ENCODE measurements around the gene RAB4B.
"Not testable (repeated sequence)": the region's sequence is repeated elsewhere in the genome, so short reads cannot be mapped to it uniquely, and the experiment has no call there.

RAB4B gene

DNA sequence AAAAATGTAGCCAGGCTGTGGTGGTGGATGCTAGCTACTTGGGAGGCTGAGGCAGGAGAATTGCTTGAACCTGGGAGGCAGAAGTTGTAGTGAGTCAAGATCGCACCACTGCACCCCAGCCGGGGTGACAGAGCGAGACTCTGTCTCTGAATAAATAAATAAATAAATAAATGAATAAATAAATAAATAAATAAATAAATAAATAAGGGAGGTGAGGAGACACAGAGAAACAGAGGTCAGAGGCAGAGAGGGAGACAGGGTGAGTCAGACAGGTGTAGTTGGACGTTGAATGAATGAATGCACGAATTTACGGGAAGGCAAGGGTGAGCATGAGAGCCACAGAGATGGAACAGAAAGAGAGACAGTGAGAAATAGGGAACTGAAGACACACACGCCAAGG, 3.1 kb downstream of the RAB4B start:
- no peak for DNase-seq

DNA sequence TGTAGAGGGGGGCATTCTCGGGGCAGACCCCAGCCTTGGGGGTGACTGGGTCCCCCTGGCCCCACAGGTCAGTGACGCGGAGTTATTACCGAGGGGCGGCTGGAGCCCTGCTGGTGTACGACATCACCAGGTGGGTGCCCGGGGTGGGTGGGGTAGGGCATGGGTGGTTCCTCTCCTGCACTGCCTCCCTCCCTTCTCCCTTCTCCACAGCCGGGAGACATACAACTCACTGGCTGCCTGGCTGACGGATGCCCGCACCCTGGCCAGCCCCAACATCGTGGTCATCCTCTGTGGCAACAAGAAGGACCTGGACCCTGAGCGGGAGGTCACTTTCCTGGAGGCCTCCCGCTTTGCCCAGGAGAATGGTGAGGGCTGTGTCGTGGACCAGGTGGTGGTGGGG, 5.7 kb downstream of the RAB4B start:
- no peak for DNase-seq

DNA sequence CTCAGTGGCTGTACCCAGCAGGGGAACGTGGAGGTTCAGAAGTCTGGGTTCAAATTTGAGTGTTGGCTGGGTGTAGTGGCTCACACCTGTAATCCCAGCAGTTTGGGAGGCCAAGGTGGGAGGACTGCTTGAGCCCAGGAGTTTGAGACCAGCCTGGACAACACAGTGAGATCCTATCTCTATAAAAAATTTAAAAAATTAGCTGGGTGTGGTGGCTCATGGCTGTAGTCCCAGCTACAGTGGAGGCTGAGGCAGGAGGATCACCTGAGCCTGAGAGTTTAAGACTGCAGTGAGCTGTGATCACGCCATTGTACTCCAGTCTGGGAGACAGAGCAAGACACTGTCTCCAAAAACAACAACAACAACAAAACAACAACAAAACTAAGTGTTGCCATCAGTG, 6.1 kb downstream of the RAB4B start:
- DNase-seq, result not testable (repeated sequence)

DNA sequence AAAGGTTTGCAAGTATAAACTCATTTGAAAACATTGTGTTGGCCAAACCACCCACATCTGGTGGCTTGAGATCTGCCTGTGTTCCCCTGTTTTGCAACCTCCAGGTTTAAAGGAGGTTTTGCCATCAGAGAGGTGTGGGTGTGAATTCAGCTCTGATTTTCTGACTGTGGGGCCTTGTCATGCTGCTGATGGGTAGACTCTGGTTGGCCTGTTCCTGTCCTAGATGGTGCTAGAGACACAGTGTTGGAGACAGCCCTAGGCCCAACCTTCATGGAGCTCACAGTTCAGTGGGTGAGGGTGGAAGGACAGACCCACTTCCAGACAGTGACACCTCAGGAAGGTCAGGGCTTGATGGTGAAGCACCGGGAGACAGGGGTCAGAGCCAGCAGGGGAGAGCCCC, 7.5 kb downstream of the RAB4B start:
- DNase-seq, result no peak

DNA sequence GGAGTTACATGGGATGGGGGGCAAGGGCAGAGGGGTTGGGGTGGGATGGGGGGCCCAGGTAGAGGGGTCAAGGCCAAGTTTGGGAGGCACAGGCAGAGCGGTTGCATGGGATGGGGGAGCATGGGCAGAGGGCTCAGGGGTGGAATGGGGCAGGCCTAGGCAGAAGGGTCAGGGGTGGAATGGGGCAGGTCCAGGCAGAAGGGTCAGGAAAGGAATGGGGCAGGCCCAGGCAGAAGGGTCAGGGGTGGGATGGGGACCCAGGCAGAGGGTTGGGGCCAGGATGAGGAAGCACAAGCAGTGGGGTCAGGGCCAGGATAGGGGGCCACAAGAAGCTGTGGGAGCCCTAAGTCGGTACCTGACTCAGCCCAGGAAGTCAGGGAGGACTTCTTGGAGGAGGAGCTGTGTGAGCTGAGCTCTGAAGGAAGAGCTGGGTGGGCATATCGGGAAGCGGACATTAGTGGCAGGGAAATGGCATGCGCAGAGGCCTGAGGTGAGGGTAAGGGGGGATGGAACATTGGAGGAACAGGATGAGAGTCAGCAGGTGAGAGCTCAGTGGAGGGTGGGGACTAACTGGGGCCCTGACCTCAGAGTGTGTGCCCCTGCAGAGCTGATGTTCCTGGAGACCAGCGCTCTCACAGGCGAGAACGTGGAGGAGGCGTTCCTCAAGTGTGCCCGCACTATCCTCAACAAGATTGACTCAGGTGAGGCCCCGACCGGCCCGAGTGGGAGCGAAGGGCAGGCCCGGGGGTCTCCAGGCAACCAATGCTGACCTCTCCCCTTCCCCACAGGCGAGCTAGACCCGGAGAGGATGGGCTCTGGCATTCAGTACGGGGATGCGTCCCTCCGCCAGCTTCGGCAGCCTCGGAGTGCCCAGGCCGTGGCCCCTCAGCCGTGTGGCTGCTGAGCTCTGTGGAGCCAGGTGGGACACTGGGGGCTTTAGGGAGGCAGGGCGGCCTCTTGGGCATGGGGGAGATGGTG, 8.3 kb downstream of the RAB4B start:
- DNase-seq, result no peak

DNA sequence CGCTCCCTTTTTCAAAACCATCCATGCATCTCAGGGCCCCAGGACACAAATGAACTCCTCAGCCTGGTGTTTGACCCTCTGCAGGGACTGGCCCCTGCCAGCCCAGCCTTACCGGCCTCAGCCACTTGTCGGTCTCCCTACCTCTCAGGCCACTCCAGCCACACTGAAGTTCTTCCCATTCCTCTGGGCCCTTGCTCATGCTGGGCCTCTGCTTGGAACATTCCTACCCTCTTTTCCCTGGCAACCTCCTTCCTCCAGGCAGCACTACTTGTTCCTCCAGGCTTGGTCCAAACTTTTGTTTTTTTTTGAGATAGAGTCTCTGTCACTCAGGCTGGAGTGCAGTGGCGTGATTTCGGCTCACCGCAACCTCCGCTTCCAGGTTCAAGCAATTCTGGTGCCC, 13.3 kb downstream of the RAB4B start:
- no peak for DNase-seq

DNA sequence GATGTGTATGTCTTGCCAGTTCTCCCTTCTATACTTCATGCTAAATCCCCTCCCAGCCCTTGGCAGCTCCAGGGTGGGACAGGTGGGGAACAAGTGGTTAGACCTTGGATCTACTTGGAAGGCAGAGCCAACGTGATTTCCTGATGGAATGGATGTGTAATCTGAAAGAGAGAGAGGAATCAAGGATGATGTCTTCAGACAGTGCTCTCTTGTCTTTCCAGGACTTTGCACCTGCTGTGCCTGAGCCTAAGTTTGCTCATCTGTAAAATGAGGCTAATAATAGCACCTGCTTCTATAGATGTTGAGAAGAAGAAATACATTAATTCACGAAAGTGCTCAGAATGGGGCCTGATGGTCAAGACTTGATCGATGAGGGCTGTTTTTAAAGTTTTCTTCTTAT, 13.9 kb downstream of the RAB4B start:
- DNase-seq, result no peak

DNA sequence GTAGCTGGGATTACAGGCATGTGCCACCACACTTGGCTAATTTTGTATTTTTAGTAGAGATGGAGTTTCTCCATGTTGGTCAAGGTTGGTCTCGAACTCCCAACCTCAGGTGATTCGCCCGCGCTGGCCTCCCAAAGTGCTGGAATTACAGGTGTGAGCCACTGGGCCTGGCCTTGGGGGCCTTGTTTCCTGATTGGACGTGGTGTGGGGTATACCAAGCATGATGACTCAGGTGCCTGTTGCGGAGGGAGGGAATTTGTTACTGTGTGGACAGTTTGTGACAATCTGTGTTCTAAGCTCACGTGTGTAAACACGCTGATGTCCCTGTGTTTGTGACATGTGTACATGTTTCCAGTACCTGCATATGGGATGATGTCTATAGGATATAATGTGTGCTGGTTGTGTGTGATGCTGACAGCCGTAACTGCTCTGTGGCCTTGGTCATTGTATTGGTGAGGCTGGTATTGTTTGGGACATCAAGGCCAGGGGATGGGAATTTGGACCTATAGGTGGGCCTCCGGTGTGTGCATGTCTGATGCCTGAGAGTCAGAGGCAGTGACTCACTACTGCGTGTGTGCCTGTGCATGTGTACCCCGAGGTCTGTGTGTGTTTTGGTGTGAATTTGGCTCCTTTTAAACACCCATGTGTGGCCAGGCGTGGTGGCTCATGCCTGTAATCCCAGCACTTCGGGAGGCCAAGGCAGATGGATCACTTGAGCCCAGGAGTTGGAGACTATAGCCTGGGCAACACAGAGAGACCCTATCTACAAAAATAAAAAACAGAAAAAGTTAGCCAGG, 19.3 kb downstream of the RAB4B start:
- DNase-seq, result no peak

DNA sequence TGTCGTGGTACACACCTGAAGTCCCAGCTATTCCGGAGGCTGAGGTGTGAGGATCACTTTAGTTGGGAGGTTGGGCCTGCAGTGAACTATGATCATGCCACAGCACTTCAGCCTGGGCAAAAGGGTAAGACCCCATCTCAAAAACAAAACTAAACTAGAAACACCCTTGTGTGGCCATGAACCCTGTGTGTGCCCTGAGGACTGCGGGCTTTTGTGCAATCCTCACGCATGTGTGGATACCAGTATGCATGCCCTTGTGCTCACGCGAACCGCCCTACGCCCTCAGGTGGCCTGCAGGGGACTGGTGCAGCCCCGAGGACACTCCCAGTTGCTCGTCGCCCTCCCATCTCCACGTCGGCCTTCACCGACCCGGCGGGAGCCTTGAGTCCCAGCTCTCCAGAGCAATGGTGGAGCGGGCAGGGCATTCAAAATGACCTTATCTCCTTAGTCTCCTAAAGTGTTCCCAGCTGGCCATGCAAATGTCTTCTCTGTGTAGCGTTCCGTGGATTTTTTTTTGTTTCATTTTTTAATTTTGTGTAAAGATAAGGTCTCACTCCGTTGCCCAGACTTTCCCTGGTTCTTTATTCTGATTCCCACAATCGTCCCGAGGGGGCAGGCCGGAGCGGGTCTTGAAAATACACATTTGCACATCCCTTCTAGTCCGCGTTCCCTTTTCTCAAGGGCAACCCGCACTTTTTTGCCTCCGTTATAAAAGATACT, 20.1 kb downstream of the RAB4B start:
- peak; percentile 76 for DNase-seq

DNA sequence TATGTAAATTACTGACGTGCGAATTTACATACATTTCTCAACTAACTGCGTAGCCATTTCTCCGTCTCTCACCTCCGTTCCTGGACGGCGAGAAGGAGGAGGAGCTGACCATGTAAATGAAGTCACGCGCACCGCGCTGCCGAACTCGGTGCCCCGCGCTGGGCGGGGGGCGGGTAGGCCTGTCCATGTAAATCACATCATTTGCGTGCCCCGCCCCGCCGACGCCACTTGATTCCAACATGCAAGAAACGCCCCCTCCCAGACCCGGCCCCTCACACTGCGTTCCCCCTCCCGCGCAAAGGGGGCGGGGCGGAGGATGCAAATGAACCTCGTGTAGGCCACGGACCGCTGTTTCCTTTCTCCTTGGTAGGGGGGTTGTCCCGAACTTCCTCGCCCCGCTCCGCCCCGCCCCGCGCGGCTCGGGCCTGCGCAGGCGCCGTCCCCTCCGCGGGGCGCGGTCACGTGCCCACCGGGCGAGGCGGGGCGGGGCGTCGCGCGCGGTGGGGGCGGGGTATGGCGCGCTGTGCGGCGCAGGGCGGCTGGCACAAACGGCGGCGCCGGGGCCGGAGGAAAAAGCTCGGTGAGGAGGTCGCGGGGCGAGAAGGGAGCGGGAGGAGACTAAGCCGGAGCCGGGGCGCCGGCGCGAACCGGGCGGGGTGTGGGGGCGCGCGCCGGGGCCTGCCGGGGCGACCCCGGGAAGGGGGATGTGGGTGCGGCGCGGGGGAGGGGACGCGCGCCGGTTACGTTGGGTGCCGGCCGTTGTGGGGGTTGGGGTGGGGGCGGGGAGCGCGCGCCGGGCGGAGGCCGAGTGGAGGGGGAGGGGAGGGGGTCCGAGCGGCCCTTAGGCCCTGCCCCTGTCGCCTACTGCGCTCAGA, 20.9 kb downstream of the RAB4B start, which contains the start of gene EGLN2:
Gene EGLN2 (plus strand): TSS at position 509 of the 875 bp plus-strand sequence. CDS start 1,382 bp downstream, outside the sequence.
- peak; percentile 100 for DNase-seq

DNA sequence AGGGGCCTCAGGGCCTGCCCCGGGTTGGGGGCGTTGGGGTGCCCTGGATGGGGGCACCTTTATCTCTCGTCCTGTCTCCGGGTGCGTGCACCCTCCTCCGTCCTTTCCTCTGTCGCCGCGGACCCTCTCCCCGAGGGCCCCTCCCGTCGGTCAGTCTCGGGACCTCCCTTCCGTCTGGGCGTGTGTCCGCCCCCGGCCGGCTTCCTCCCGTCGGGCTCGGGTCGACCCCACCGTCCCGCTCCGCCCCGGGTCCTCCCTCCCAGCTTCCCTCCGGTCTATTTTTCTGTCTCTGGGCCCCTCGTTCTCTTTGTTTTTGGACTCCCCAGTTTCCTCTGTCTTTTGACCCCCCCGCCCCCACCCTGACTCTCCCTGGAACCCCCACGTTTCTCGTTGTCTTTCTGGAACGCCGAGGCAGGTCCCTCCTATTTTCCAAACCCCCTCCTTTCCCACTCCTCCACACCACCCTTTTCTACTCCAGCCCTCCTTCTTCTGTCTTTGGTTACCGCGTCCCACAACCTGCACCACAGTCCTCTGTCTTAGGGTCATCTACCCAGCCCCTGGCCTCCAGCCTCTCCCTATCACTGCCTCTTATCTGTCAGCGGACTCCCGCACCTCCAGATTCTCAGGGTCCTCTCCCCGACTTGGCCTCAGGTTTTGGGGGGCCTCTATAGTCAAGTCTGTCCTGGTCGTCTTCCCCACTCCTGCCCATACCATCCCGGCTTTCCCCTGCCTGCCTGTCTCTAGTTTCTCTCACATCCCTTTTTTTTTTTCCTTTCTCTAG, 21.7 kb downstream of the RAB4B start:
- peak; percentile 60 for DNase-seq

DNA sequence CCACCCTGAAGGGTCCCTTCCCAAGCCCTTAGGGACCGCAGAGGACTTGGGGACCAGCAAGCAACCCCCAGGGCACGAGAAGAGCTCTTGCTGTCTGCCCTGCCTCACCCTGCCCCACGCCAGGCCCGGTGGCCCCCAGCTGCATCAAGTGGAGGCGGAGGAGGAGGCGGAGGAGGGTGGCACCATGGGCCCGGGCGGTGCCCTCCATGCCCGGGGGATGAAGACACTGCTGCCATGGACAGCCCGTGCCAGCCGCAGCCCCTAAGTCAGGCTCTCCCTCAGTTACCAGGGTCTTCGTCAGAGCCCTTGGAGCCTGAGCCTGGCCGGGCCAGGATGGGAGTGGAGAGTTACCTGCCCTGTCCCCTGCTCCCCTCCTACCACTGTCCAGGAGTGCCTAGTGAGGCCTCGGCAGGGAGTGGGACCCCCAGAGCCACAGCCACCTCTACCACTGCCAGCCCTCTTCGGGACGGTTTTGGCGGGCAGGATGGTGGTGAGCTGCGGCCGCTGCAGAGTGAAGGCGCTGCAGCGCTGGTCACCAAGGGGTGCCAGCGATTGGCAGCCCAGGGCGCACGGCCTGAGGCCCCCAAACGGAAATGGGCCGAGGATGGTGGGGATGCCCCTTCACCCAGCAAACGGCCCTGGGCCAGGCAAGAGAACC, 22.4 kb downstream of the RAB4B start:
- no peak for DNase-seq

DNA sequence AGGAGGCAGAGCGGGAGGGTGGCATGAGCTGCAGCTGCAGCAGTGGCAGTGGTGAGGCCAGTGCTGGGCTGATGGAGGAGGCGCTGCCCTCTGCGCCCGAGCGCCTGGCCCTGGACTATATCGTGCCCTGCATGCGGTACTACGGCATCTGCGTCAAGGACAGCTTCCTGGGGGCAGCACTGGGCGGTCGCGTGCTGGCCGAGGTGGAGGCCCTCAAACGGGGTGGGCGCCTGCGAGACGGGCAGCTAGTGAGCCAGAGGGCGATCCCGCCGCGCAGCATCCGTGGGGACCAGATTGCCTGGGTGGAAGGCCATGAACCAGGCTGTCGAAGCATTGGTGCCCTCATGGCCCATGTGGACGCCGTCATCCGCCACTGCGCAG, 22.9 kb downstream of the RAB4B start:
- no peak for DNase-seq

DNA sequence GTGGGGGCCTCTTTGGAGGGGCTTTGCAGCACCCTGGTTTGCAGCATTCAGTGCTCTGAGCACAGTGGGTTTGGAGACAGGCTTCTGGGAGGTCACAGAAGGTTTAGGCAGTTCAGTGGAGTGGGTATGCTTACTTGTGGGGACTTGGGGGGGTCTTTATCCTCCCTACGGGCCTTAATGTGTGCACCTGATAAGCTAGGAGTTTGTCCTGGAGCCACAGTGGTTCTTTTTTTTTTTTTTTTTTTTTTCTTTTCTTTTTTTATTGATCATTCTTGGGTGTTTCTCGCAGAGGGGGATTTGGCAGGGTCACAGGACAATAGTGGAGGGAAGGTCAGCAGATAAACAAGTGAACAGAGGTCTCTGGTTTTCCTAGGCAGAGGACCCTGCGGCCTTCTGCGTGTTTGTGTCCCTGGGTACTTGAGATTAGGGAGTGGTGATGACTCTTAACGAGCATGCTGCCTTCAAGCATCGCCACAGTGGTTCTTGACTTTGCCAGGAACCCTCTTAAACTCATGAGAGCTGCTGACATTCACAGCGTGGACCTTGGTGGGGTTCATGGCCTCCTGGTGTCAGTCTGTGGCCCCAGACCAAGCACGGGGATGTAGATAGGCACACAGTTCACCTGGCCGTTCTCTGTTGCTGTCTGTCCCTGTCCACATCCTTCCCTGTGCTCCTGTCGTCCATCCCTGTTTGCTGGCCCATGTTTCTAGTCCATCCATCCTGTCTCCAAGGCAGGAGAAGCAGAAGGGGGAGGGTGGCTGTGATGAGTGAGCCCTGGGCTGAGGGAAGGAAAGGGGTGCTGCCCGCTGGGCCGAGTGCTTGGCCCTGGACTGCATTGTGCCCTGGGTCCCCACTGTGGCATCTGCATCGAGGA, 23.6 kb downstream of the RAB4B start:
- DNase-seq, result no peak

DNA sequence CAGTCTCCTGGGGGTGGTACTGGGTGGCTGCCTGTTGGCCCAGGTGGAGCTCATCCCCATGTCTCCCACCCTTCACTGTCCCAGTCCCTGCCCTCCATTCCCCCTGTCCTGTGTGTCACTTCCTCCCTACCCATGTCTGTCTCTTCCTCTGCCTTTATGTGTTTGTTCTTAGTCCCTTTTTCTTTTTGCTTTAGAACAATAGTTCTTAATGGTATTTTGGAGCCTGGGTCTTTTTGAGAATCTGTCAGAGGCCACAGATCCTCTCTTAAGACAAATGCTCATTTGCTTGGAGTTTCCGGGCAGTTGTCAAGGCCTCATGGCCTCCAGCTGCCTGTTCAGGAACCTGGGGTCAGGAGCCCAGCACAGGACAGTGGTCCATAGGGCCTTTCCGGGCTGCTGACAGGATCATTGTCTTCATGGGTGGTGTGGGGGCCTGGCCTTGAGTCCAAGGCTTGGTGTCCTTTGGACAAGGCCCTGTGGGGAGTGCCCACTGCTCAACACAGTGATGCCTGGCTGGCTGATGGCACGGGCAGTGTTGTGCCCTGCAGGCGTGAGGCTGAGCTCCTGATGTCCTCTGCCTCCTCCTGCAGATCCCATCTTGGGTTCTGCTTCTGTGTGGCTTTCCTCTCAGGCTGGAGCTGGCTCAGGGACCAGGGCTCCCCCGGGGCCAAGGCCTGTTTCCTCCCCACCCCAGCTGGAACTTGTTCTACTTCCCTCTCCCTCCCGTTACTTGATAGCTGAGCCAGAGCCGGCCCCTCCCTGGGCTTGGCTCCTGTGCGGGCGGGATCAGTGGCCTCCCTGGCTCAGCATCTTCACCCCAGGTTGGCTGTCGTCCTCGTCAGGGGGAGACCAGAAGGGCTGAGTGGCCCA, 24.5 kb downstream of the RAB4B start:
- DNase-seq, result no peak

DNA sequence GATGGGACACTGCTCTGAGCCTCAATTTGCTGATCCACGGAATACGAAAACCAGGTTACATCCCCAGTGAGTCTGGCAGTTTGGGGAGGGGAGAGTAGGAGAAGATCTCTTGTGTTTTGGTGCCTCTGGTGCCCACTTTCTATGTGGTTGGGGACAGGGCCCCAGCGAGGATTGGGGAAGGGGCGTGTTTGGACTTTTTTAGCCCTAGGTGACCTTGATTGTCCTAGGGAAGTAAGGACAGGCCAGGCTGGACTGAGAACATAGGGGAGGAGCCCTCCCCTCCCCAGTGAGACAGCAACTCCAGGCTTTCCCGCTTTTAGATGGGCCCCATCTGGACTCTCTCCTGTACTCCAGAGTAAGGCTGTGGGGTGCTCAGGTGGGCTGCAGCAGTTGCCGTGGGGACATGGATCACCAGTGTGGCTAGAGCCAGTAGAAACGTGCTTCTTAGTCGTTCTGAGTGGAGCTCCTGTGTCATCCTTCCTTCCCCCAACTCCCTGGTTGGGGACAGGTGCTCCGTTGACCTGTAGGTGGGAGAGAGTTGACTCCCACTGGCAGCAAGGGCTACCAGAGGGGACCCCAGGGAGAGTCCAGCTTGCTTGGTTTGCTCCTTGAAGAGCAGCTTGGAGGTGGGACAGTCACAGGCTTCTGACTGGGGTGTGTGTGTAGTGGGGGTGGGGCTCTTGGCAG, 25.3 kb downstream of the RAB4B start:
- no peak for DNase-seq

DNA sequence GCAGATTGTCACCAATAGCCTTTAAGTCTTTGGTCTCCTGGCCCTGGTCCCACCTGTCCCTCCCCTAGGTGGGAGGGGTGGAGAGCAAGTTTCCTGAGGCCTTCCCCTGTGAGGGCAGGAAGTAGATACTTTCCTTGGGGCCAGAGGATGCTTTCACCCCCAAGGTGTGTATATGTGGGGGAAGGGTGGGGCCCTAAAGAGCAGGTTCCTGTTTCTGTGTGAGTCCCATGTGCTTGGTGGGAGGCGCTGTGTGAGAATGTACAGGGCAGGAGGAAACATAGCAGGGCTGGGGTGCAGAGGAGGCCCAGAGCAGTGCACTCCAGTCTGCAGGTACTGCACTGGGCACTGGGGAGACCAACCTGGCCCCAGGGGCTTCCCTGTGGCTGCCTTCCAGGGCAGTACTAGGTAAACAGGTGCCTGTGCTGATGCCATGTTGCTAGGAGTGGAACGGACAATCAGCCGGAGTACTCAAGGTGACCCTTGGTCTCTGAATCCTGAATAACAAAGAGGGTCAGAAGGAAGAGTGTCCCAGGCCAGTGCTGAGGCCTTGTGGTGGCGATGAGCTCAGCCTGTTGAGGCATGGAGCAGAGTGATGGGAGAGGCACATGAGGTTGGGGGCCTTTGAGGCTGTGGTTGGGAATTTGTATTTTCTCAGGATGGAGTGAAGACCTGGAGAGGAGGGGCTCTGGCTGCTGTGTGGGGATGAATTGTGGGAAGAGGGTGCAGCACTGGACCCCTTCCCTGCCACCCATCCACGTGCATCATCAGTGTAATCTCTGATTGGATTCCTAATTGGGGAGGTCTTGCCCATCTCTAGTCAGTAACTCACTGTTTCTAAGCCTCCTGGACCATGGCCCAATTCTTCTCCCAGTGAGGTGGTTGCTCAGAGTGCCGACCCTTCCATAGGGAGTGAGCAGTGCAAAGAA, 26.1 kb downstream of the RAB4B start:
- peak; percentile 57 for DNase-seq
